GM18502 (cell line): ENCODE results near the gene TRIP10.

Experiments used
- ATAC-seq: cut with Tn5 transposase; IDR thresholded peaks from one replicate; pipeline ENCODE4 v1.9.1; 2021; ENCODE audit warnings: mild to moderate bottlenecking; ENCODE audit not compliant: unreplicated experiment, poor library complexity

TRIP10 gene

GRCh38 chr19:6711078-6711361, 28.5 kb upstream of the TRIP10 start:
- ATAC-seq: no peak

GRCh38 chr19:6711605-6712004, 27.9 kb upstream of the TRIP10 start:
- no peak for ATAC-seq

DNA sequence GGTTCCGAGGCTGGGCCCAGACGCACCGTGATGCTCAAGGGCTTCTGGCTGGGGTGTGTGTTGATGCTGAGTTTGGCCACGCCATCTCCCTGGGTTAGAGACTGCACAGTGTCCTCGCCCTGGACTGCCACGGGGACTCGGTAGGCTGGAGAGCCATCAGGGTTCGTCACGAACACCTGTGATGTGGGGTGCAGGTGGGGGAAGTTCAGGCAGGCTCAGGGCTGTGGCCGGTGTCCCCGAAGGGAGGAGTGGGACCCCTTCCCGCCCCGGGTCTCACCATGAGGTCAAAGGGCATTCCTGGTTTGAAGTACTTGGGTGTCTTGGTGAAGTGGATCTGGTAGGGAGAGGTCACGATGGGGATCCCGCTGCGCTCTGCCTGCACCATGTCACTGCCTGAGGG, 27.2 kb upstream of the TRIP10 start:
- ATAC-seq: no peak

DNA sequence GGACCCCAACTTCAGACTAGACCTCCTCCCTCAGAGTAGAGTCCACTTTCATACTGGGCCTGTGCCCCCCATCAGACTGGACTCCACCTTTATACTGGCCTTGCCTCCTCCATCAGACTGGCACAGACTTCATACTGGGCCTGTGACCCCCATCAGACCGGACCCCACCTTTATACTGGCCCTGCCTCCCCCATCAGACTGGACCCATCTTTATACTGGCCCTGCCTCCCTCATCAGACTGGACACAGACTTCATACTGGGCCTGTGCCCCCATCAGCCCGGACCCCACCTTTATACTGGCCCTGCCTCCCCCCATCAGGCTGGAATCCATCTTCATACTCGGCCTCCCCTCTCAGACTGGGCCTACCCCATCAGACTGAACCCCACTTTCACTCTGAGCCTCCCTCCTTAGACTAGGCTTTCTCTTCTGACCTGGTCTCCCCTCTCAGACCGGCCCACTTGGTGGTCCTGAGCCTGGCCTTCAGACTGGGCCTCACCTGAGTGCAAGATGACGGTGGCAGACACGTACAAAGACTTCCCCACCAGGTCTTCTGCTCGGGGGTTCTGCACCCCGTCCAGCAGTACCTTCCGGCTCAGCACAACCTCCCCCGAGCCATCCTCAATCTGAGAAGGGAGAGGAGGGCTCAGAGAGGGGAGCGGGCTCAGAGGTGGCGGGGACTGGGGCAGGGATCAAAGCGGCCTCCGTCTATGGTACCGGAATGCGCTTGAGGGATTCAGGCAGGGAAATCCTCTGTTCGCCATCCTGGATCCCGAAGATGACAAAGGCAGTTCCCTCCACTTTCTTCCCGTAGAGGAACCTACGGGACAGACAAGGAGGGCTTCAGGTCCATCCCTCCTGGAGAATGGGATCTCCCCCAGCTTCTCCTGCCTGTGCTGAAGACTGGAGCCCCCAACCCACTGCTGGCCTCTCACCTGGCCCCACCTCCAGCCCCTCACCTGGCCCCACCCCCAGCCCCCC, 26.5 kb upstream of the TRIP10 start:
- ATAC-seq: no peak

GRCh38 chr19:6713773-6714692, 25.4 kb upstream of the TRIP10 start:
- ATAC-seq: no peak

- no peak for ATAC-seq
Measured at GRCh38 chr19:6714749-6715555, 24.5 kb upstream of the TRIP10 start.

- no peak for ATAC-seq
Measured at GRCh38 chr19:6716610-6716970, 22.9 kb upstream of the TRIP10 start.

GRCh38 chr19:6717036-6717435, 22.4 kb upstream of the TRIP10 start:
- ATAC-seq: no peak

- no peak for ATAC-seq
Measured at GRCh38 chr19:6717441-6717971, 22.0 kb upstream of the TRIP10 start.

DNA sequence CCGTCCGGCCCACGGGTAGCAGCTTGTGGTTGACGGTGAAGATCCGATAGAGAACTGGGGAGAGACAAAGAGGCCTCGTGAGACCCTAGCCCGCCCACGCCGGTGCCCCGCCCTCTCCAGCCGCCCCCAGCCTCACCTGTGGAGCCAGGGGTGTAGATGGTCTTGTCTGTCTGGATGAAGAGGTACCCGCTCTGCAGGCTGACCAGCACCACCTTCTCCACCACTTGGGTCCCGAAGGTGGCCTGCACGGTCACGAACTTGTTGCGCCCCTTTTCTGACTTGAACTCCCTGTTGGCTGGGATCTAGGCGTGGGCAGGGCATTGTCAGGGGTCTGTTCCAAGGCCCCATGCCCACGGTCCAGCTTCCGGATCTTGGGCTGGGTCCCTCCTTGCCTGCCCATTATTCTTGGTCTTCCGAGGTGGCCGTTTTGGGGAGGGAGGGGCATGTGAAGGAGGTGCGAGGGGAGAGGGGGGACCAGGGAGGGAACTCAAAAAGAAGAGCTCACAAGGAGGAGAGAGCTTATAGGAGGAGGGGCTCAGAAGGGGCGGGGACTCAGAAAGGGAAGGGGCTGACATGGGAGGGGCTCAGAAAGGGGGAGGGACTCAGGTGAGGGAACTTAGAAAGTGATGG, 21.3 kb upstream of the TRIP10 start:
- ATAC-seq: no peak

GRCh38 chr19:6718741-6719539, 20.5 kb upstream of the TRIP10 start:
- no peak for ATAC-seq

DNA sequence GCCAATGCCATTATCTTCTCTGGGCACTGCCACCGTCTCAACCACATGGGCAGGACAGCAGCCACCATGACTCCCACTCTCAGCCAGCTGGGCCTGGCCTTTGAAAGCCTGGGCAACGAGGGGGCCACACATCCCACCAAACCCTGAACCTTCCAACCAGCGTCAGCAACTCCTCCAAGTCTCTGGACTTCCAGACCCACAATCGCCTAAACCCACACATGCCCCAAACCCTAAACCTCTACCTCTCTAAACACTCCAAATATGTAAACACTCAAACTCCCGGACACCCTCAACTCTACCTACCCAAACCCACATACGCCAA, 20.0 kb upstream of the TRIP10 start:
- ATAC-seq: no peak

GRCh38 chr19:6719992-6720368, 19.5 kb upstream of the TRIP10 start:
- no peak for ATAC-seq

DNA sequence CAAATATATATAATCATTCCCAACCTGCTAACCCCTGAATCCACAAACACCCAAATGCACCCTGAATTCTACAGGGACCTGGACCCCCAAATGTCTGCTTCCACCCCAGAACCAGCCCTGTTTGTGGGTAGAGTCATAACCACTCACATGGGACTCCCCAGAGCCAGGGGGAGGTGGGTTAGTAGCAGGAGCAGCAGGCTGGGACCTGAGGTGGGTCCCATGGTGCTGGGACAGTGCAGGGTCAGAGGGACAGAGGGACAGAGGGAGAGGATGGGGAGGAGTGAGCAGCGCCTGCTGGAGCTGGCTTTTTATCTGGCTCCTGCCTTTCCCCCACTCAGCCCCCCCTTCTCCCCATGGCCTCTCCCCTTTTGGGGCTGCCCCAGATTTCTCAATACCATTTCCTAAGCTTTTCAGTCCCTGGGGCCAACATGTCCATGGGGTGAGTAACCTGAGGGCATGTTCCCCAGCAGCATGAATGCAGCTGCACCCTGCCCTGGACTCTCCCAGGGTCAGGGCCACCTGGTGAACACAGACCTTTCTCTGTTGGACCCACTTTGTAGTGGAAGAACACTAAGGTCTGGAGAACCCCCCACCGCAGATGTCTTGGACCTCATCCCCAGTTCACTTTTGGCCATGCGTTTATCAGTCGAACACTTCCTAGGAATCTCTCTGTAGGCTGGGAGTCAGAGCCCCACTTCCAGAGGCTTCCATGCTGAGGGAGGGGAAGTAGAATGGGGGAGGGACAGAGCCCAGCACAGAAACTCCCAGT, 18.9 kb upstream of the TRIP10 start, which contains the start of gene C3:
Gene C3, minus strand, starts transcription at position 282 of the 769 bp plus-strand sequence. Its CDS starts 61 bp downstream, at position 221.
- ATAC-seq: no peak

- no peak for ATAC-seq
Measured at GRCh38 chr19:6721138-6721474, 18.4 kb upstream of the TRIP10 start.

- no peak for ATAC-seq
Measured at GRCh38 chr19:6721773-6722172, 17.7 kb upstream of the TRIP10 start.

- no peak for ATAC-seq
Measured at GRCh38 chr19:6723108-6723618, 16.3 kb upstream of the TRIP10 start.

GRCh38 chr19:6723738-6724137, 15.7 kb upstream of the TRIP10 start:
- no peak for ATAC-seq
